Liver (tissue), 9 donors: ENCODE data around the gene AXDND1. TPM values are rescaled to one million over a fixed set of nuclear protein-coding genes. Genes with fewer than 3 reads are reported as not detected.

ENCODE experiments used
- DNase-seq: peaks from one replicate; pipeline ENCODE4 v3.0.0-alpha.2; 2017; ENCODE audit warnings: low spot score
- H3K27ac ChIP-seq, 2 donors: one replicate each; pipeline ENCODE4 v1.7.0; 2013; ENCODE audit warnings: inconsistent platforms in 2 of 2, low read length in 2 of 2, control low read depth in 1 of 2, low read depth in 1 of 2, mild to moderate bottlenecking in 1 of 2
- H3K27me3 ChIP-seq, 4 donors: one replicate each; pipeline versions ENCODE4 v1.6.1 to v1.7.0; 2013; ENCODE audit warnings: low read length in 3 of 4, inconsistent platforms in 1 of 4, mild to moderate bottlenecking in 1 of 4, moderate library complexity in 1 of 4; ENCODE audit not compliant: control insufficient read depth in 4 of 4, insufficient read depth in 4 of 4
- H3K36me3 ChIP-seq, 4 donors: one replicate each; pipeline versions ENCODE4 v1.6.1 to v1.7.0; 2013; ENCODE audit warnings: low read length in 3 of 4, mild to moderate bottlenecking in 3 of 4, low read depth in 1 of 4, moderate library complexity in 1 of 4; ENCODE audit not compliant: control insufficient read depth in 4 of 4, insufficient read depth in 3 of 4
- H3K4me1 ChIP-seq, 4 donors: one replicate each; pipeline versions ENCODE4 v1.6.1 to v1.7.0; 2013; ENCODE audit warnings: low read length in 3 of 4, mild to moderate bottlenecking in 3 of 4, moderate library complexity in 1 of 4; ENCODE audit not compliant: control insufficient read depth in 4 of 4, insufficient read depth in 4 of 4
- H3K4me3 ChIP-seq, 3 donors: one replicate each; pipeline versions ENCODE4 v1.6.1 to v1.7.0; 2013; ENCODE audit warnings: low read length in 3 of 3, control low read depth in 1 of 3, low read depth in 1 of 3, mild to moderate bottlenecking in 1 of 3
- H3K9ac ChIP-seq, 2 donors: one replicate each; pipeline ENCODE4 v1.7.0; 2013; ENCODE audit warnings: low read length in 2 of 2, mild to moderate bottlenecking in 2 of 2, moderate library complexity in 2 of 2, control low read depth in 1 of 2, low read depth in 1 of 2
- H3K9me3 ChIP-seq, 4 donors: one replicate each; pipeline versions ENCODE4 v1.6.1 to v1.7.0; 2013; ENCODE audit warnings: low read length in 3 of 4; ENCODE audit not compliant: control insufficient read depth in 4 of 4
- ATF3 ChIP-seq: IDR thresholded peaks from 2 replicates; pipeline ENCODE4 v1.6.1; 2016; ENCODE audit warnings: antibody characterized with exemption
- CTCF ChIP-seq: fragments of 150-350 bp; IDR thresholded peaks from 2 replicates; pipeline ENCODE4 v1.5.1; 2017; ENCODE audit warnings: improper control_type of control experiment, low read depth, low read length; ENCODE audit not compliant: missing input control
- EGR1 ChIP-seq, 2 donors: IDR thresholded peaks; 2 replicates each; pipeline ENCODE4 v1.6.1; 2016 to 2018; ENCODE audit warnings: antibody characterized with exemption in 2 of 2, low read depth in 2 of 2
- FOXA1 ChIP-seq: IDR thresholded peaks from 2 replicates; pipeline ENCODE4 v1.6.1; 2016; ENCODE audit warnings: antibody characterized with exemption
- FOXA2 ChIP-seq: IDR thresholded peaks from 2 replicates; pipeline ENCODE4 v1.6.1; 2016; ENCODE audit warnings: antibody characterized with exemption
- GABPA ChIP-seq, 2 donors: IDR thresholded peaks in 1 of 2; conservative IDR thresholded peaks in 1 of 2; 2 replicates each; pipeline ENCODE4 v1.6.1; 2016; ENCODE audit warnings: antibody characterized with exemption in 2 of 2, mild to moderate bottlenecking in 1 of 2, moderate library complexity in 1 of 2
- HNF4A ChIP-seq, 2 donors: conservative IDR thresholded peaks; 2 replicates each; pipeline ENCODE4 v1.6.1; 2016; ENCODE audit warnings: antibody characterized with exemption in 2 of 2, mild to moderate bottlenecking in 2 of 2
- HNF4G ChIP-seq: IDR thresholded peaks from 2 replicates; pipeline ENCODE4 v1.6.1; 2016; ENCODE audit warnings: antibody characterized with exemption
- NR2F2 ChIP-seq: IDR thresholded peaks from 2 replicates; pipeline ENCODE4 v1.6.1; 2016; ENCODE audit warnings: antibody characterized with exemption
- RXRA ChIP-seq, 2 donors: IDR thresholded peaks; 2 replicates each; pipeline ENCODE4 v1.6.1; 2017 to 2018; ENCODE audit warnings: antibody characterized with exemption in 2 of 2, mild to moderate bottlenecking in 1 of 2
- SP1 ChIP-seq: IDR thresholded peaks from 2 replicates; pipeline ENCODE4 v1.6.1; 2018; ENCODE audit warnings: antibody characterized with exemption, mild to moderate bottlenecking
- TAF1 ChIP-seq: conservative IDR thresholded peaks from 2 replicates; pipeline ENCODE4 v1.6.1; 2016; ENCODE audit warnings: antibody characterized with exemption, mild to moderate bottlenecking
- YY1 ChIP-seq: IDR thresholded peaks from 2 replicates; pipeline ENCODE4 v1.6.1; 2016; ENCODE audit warnings: antibody characterized with exemption, mild to moderate bottlenecking
- WGBS: extraction: QIAGEN DNeasy Blood & Tissue Kit; methylation state at CpG from one replicate; pipeline ENCODE4 v1.1.7; 2013; 5-methylcytosine and 5-hydroxymethylcytosine counted together
- polyA plus RNA-seq, 2 donors: library from polyadenylated mRNA; stranded (reverse) in 1 of 2; unstranded in 1 of 2; fragments of 200-250 nt in 1 of 2; fragments of >200 nt in 1 of 2; fragmentation: Nextera tagmentation in 1 of 2; extraction: Ambion mirVana in 1 of 2; gene quantifications; one replicate each; pipeline versions ENCODE4 v1.2.1 to v1.2.3, GENCODE V29; 2013 to 2015
- total RNA-seq, 2 donors: library from RNA; depleted of rRNA; stranded (reverse); fragments of >200 nt; gene quantifications; one replicate each; pipeline ENCODE4 v1.2.3, GENCODE V29; 2014
- TF ChIP-seq, protein P1 (sequence below): IDR thresholded peaks from 2 replicates; pipeline ENCODE4 v1.6.1; 2016; ENCODE audit warnings: antibody characterized with exemption, mild to moderate bottlenecking
- TF ChIP-seq, protein P2 (sequence below): IDR thresholded peaks from 2 replicates; pipeline ENCODE4 v1.6.1; 2016; ENCODE audit warnings: antibody characterized with exemption
- TF ChIP-seq, protein P3 (sequence below): IDR thresholded peaks from 2 replicates; pipeline ENCODE4 v1.6.1; 2016; ENCODE audit warnings: antibody characterized with exemption
- donor health status: healthy.
- donor health status: healthy.
- donor health status: healthy.
- donor health status: healthy.
- donor health status: healthy.

Gene AXDND1
- total and polyA plus RNA-seq, 4 donors, result 0.25 TPM; not detected in 3

DNA sequence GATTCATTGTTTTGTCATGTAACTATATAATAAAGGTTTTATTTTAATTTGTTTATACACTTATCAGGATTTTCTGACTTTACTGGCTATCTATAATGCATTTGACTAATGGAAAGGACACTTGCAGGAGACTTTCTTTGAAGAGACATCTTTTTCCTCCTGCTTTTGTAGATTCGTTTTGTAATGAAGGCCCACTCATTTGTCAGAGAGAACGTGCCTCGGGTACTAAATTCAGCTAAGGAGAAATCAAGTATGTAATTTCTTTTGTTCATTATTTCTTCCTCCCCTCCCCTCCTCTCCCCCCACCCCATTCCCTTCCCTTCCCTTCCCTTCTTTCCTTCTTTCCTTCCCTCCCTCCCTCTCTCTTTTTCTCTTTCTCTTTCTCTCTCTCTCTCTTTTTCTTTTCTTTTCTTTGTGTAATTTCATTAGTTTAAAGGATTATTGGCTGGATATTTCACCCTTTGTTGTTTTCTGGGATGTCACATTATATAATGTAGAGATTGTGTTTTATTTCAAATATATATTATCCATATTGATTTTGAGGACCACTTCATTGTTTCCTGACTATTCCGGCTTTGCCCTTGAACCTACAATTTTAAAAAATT lies 23.7 kb upstream of the AXDND1 start (continued):
- TF ChIP-seq, protein P1, sequence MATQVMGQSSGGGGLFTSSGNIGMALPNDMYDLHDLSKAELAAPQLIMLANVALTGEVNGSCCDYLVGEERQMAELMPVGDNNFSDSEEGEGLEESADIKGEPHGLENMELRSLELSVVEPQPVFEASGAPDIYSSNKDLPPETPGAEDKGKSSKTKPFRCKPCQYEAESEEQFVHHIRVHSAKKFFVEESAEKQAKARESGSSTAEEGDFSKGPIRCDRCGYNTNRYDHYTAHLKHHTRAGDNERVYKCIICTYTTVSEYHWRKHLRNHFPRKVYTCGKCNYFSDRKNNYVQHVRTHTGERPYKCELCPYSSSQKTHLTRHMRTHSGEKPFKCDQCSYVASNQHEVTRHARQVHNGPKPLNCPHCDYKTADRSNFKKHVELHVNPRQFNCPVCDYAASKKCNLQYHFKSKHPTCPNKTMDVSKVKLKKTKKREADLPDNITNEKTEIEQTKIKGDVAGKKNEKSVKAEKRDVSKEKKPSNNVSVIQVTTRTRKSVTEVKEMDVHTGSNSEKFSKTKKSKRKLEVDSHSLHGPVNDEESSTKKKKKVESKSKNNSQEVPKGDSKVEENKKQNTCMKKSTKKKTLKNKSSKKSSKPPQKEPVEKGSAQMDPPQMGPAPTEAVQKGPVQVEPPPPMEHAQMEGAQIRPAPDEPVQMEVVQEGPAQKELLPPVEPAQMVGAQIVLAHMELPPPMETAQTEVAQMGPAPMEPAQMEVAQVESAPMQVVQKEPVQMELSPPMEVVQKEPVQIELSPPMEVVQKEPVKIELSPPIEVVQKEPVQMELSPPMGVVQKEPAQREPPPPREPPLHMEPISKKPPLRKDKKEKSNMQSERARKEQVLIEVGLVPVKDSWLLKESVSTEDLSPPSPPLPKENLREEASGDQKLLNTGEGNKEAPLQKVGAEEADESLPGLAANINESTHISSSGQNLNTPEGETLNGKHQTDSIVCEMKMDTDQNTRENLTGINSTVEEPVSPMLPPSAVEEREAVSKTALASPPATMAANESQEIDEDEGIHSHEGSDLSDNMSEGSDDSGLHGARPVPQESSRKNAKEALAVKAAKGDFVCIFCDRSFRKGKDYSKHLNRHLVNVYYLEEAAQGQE, result no peak
- TF ChIP-seq FOXA1 (no peak), ATF3 (no peak)

GRCh38 chr1:179342740-179343404 lies 22.9 kb upstream of the AXDND1 start:
- peaks cover 0 to 4% (median 0%) of the 10 kb centered on the region in 4 donors for H3K4me1 ChIP-seq
- no peak overlapping the region for H3K4me3 ChIP-seq
- TF ChIP-seq EGR1 (IDR thresholded peaks at IDR 0.05; ENCODE audit: low read depth in 2 of 2) (no peak), TAF1 (no peak), RXRA (IDR thresholded peaks at IDR 0.05) (peak in 1 of 2 donors; percentile 33), GABPA (IDR thresholded peaks at IDR 0.05 in 1 of 2, conservative IDR thresholded peaks at IDR 0.05 in 1 of 2) (no peak), CTCF (no peak), HNF4A (conservative IDR thresholded peaks at IDR 0.05) (peak in 1 of 2 donors; percentile 25), HNF4G (no peak)
- TF ChIP-seq, protein P2, sequence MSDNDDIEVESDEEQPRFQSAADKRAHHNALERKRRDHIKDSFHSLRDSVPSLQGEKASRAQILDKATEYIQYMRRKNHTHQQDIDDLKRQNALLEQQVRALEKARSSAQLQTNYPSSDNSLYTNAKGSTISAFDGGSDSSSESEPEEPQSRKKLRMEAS, result no peak
- H3K36me3 ChIP-seq, result peaks cover 9 to 41% (median 31%) of the 10 kb centered on the region in 4 donors
- WGBS, result 81% methylated on average over 4 of the region's 4 CpGs
- no peak overlapping the region for H3K9ac ChIP-seq
- no peaks in the 10 kb centered on the region for H3K27me3 ChIP-seq
- DNase-seq, result no peak
- H3K27ac ChIP-seq, result no peak overlapping the region
- H3K9me3 ChIP-seq, result no peaks in the 10 kb centered on the region

GRCh38 chr1:179351281-179351680 lies 14.5 kb upstream of the AXDND1 start:
- Histone ChIP-seq H3K4me3 (no peak overlapping the region), H3K9me3 (no peaks in the 10 kb centered on the region), H3K4me1 (peaks cover 0 to 1% (median 0%) of the 10 kb centered on the region in 4 donors), H3K9ac (no peak overlapping the region), H3K27ac (no peak overlapping the region), H3K36me3 (peaks cover 4 to 49% (median 39%) of the 10 kb centered on the region in 4 donors), H3K27me3 (no peaks in the 10 kb centered on the region)
- DNase-seq, result no peak
- 98% methylated on average over 3 of the region's 3 CpGs for WGBS
- TF ChIP-seq HNF4A (conservative IDR thresholded peaks at IDR 0.05), result no peak
- TF ChIP-seq YY1, result no peak
- TF ChIP-seq RXRA (IDR thresholded peaks at IDR 0.05), result no peak
- TF ChIP-seq SP1, result no peak
- no peak for TF ChIP-seq CTCF
- no peak for TF ChIP-seq FOXA2
- TF ChIP-seq, protein P2, result no peak
- TF ChIP-seq GABPA (IDR thresholded peaks at IDR 0.05 in 1 of 2, conservative IDR thresholded peaks at IDR 0.05 in 1 of 2), result no peak
- no peak for TF ChIP-seq FOXA1
- TF ChIP-seq, protein P3, sequence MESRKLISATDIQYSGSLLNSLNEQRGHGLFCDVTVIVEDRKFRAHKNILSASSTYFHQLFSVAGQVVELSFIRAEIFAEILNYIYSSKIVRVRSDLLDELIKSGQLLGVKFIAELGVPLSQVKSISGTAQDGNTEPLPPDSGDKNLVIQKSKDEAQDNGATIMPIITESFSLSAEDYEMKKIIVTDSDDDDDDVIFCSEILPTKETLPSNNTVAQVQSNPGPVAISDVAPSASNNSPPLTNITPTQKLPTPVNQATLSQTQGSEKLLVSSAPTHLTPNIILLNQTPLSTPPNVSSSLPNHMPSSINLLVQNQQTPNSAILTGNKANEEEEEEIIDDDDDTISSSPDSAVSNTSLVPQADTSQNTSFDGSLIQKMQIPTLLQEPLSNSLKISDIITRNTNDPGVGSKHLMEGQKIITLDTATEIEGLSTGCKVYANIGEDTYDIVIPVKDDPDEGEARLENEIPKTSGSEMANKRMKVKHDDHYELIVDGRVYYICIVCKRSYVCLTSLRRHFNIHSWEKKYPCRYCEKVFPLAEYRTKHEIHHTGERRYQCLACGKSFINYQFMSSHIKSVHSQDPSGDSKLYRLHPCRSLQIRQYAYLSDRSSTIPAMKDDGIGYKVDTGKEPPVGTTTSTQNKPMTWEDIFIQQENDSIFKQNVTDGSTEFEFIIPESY, result no peak
- no peak for TF ChIP-seq NR2F2
- no peak for TF ChIP-seq EGR1 (IDR thresholded peaks at IDR 0.05; ENCODE audit: low read depth in 2 of 2)
- no peak for TF ChIP-seq ATF3
- TF ChIP-seq HNF4G, result no peak
